Uterus (tissue), 4 donors: ENCODE measurements around the gene CDKN1B. TPM values are rescaled to one million over a fixed set of nuclear protein-coding genes. Genes with fewer than 3 reads are reported as not detected.

Experiments
- DNase-seq, 2 donors: peaks; one replicate each; pipeline ENCODE4 v3.0.0-alpha.2; 2019 to 2020
- H3K27ac ChIP-seq, 2 donors: fragments of 200-600 bp; sonication (generic); 1 replicate in 1 of 2; 2 replicates in 1 of 2; pipeline ENCODE4 v1.5.1; 2016 to 2018
- H3K27me3 ChIP-seq, 2 donors: fragments of 200-600 bp; sonication (generic); one replicate each; pipeline ENCODE4 v1.5.1; 2018 to 2019; ENCODE audit warnings: control low read depth in 1 of 2
- H3K36me3 ChIP-seq, 2 donors: fragments of 200-600 bp; sonication (generic); one replicate each; pipeline ENCODE4 v1.5.1; 2019; ENCODE audit warnings: control low read depth in 1 of 2
- H3K4me1 ChIP-seq, 2 donors: fragments of 200-600 bp; sonication (generic); one replicate each; pipeline ENCODE4 v1.5.1; 2018 to 2019; ENCODE audit warnings: control low read depth in 1 of 2
- H3K4me3 ChIP-seq, 2 donors: fragments of 200-600 bp; sonication (generic); 1 replicate in 1 of 2; 2 replicates in 1 of 2; pipeline ENCODE4 v1.5.1; 2018 to 2019; ENCODE audit warnings: mild to moderate bottlenecking in 1 of 2
- H3K9me3 ChIP-seq, 2 donors: fragments of 200-600 bp; sonication (generic); one replicate each; pipeline ENCODE4 v1.5.1; 2019; ENCODE audit warnings: control low read depth in 1 of 2
- POLR2A ChIP-seq, 2 donors: fragments of 450-650 bp; IDR thresholded peaks; one replicate each; pipeline ENCODE4 v1.6.1; 2016; ENCODE audit warnings: antibody characterized with exemption in 2 of 2, mild to moderate bottlenecking in 1 of 2, moderate library complexity in 1 of 2
- intact Hi-C: fragments of 100-400 bp; cut with DNase I; formaldehyde crosslinking; loops from one replicate; pipeline ENCODE4 v1.15.1; 2023; ENCODE audit warnings: low total_unique reads
- total RNA-seq, 4 donors: library from RNA; depleted of rRNA in 3 of 4; stranded (reverse); fragments of >200 nt in 3 of 4; gene quantifications; one replicate each; pipeline versions ENCODE4 v1.1.0 to v1.2.4, GENCODE V29; 2014 to 2023
- TF ChIP-seq, protein P1 (sequence below), 4 experiments: fragments of 200-600 bp in 2 of 4; fragments of 450-650 bp in 2 of 4; sonication (generic) in 2 of 4; IDR thresholded peaks; one replicate each; pipeline ENCODE4 v1.5.1; 2016 to 2019; ENCODE audit warnings: antibody characterized with exemption in 4 of 4, mild to moderate bottlenecking in 2 of 4, moderate library complexity in 1 of 4
- donor health status: DM: yes; HTN: yes; CAD: no.

The CDKN1B gene
- total RNA-seq, 4 donors from 2014 or later = 40.7 to 104 (median 86.0) TPM

DNA sequence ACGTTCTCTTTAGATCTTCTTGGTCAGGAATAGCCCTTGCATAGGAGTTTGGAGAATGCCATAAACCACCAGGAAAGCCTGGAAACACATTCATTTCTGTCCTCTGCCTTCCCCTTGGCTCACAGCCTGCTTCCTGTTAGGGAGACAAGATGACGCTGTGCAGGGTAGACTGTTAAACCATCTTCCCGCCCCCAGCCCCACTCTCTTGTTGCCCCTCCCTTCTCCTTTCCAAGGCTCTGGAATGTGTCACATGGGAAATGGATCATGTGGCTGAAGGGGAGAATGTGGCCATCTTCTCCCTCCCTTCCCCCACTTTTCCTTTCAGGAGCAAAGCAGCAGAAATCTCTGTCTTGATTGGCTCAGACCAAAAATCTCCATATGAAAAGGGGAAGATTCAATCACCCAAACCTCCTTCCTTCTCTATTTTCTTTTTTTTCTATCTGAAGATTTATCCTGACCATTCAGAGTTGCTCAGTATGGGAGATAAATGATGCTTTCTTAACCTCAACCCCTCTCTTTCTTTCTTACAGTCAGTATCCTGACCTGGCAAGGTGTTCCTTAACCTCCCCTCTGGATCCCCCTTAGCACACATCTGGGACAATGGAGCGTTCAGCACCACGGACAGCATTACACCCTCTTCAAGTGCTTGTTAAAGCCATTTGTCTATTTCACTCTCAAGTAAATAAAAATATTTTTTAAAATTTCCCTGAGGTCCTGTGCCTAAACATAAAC is 32.6 kb upstream of the CDKN1B start:
- TF ChIP-seq, protein P1, sequence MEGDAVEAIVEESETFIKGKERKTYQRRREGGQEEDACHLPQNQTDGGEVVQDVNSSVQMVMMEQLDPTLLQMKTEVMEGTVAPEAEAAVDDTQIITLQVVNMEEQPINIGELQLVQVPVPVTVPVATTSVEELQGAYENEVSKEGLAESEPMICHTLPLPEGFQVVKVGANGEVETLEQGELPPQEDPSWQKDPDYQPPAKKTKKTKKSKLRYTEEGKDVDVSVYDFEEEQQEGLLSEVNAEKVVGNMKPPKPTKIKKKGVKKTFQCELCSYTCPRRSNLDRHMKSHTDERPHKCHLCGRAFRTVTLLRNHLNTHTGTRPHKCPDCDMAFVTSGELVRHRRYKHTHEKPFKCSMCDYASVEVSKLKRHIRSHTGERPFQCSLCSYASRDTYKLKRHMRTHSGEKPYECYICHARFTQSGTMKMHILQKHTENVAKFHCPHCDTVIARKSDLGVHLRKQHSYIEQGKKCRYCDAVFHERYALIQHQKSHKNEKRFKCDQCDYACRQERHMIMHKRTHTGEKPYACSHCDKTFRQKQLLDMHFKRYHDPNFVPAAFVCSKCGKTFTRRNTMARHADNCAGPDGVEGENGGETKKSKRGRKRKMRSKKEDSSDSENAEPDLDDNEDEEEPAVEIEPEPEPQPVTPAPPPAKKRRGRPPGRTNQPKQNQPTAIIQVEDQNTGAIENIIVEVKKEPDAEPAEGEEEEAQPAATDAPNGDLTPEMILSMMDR (IDR thresholded peaks at IDR 0.05) = no peak
- no peak for TF ChIP-seq POLR2A (IDR thresholded peaks at IDR 0.05)
- DNase-seq = no peak
- Histone ChIP-seq H3K4me1 (no peaks in the 10 kb centered on the region), H3K27me3 (no peaks in the 10 kb centered on the region), H3K4me3 (no peak overlapping the region), H3K27ac (no peak overlapping the region), H3K9me3 (no peaks in the 10 kb centered on the region), H3K36me3 (no peaks in the 10 kb centered on the region)
- intact Hi-C loops = no loop called here

GRCh38 chr12:12685305-12685704 is 31.9 kb upstream of the CDKN1B start:
- Histone ChIP-seq H3K4me3 (no peak overlapping the region), H3K27ac (no peak overlapping the region), H3K4me1 (no peaks in the 10 kb centered on the region), H3K27me3 (no peaks in the 10 kb centered on the region), H3K36me3 (no peaks in the 10 kb centered on the region), H3K9me3 (no peaks in the 10 kb centered on the region)
- TF ChIP-seq POLR2A (IDR thresholded peaks at IDR 0.05) = no peak
- TF ChIP-seq, protein P1 (IDR thresholded peaks at IDR 0.05) = no peak
- intact Hi-C loops = no loop called here
- no peak for DNase-seq

GRCh38 chr12:12686472-12686871 is 30.7 kb upstream of the CDKN1B start:
- no peak for DNase-seq
- H3K36me3 ChIP-seq = no peaks in the 10 kb centered on the region
- TF ChIP-seq POLR2A (IDR thresholded peaks at IDR 0.05) = no peak
- TF ChIP-seq, protein P1 (IDR thresholded peaks at IDR 0.05) = no peak
- no peak overlapping the region for H3K4me3 ChIP-seq
- intact Hi-C loops = no loop called here
- H3K4me1 ChIP-seq = no peaks in the 10 kb centered on the region
- H3K27me3 ChIP-seq = no peaks in the 10 kb centered on the region
- no peak overlapping the region for H3K27ac ChIP-seq
- H3K9me3 ChIP-seq = no peaks in the 10 kb centered on the region

GRCh38 chr12:12686925-12687324 is 30.2 kb upstream of the CDKN1B start:
- intact Hi-C loops = no loop called here
- TF ChIP-seq, protein P1 (IDR thresholded peaks at IDR 0.05) = no peak
- TF ChIP-seq POLR2A (IDR thresholded peaks at IDR 0.05) = no peak

DNA sequence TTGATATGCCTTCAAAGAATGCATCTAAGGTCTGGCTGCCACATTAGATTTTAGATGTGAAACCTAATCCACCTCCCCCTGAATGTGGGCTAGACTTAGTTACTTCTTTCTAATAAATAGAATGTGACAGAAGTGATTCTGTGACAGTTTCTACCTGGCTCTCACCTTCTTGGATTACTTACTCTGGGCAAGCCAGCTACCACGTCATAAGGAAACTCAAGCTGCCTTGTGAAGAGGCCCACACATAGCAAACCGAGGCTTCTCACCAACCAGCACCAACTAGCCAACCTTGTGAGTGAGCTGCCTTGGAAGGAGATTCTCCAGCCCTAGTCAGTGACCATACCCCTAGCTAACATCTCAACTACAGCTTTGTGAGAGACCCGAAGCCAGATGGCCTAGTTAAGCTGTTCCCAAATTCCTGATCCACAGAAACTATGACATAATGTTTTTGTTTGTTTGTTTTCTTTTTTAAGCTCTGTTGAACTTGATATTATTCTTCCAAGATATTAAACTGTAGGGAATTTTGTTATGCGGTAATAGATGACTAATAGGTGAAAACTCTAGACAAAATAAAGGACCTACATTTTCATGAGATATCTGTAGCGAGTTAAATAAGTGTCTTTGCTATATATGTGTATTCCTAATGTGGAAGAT is 27.4 kb upstream of the CDKN1B start:
- Histone ChIP-seq H3K9me3 (no peaks in the 10 kb centered on the region), H3K4me3 (no peak overlapping the region), H3K27me3 (no peaks in the 10 kb centered on the region), H3K4me1 (no peaks in the 10 kb centered on the region), H3K36me3 (no peaks in the 10 kb centered on the region), H3K27ac (no peak overlapping the region)
- intact Hi-C loops = no loop called here
- DNase-seq = no peak
- TF ChIP-seq, protein P1 (IDR thresholded peaks at IDR 0.05) = no peak
- TF ChIP-seq POLR2A (IDR thresholded peaks at IDR 0.05) = no peak

More at GRCh38 chr12:12686925-12687324, 30.2 kb upstream of the CDKN1B start:
- Histone ChIP-seq H3K36me3 (no peaks in the 10 kb centered on the region), H3K9me3 (no peaks in the 10 kb centered on the region), H3K4me1 (no peaks in the 10 kb centered on the region), H3K27me3 (no peaks in the 10 kb centered on the region), H3K27ac (no peak overlapping the region), H3K4me3 (no peak overlapping the region)
- no peak for DNase-seq
